LoVo (cell line): ENCODE data around the gene MFSD2B.
A peak's percentile ranks its signal among the peaks of the same experiment; 100 is the strongest.
"Not testable (repeated sequence)": the region's sequence is repeated elsewhere in the genome, so short reads cannot be mapped to it uniquely, and the experiment has no call there.

Experiments used
- DNase-seq: peaks from one replicate; pipeline ENCODE4 v3.0.0-alpha.2; 2016; ENCODE audit warnings: low spot score

MFSD2B gene

GRCh38 chr2:24019729-24020128, 9.8 kb downstream of the MFSD2B start:
- no peak for DNase-seq

DNA sequence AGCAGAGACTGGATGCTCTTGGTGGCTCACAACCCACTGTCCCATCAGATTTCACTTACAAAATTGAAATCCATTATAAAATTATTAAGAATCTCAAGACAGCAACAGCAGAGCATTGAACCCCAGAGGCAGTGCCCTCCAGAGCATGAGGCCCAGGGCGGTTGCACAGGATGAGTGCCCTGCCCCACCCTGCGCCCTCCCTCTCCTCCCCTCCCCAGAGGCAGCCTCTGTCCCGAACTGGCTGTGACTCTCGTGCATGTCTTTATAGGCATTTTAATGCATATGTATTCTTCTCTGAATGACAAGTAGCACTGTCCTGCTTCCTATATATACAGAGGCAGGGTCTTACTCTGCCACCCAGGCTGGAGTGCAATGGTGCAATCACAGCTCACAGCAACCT, 10.4 kb downstream of the MFSD2B start:
- no peak for DNase-seq

- no peak for DNase-seq
These were observed 11.5 kb downstream of the MFSD2B start for GRCh38 chr2:24021122-24021998.

DNA sequence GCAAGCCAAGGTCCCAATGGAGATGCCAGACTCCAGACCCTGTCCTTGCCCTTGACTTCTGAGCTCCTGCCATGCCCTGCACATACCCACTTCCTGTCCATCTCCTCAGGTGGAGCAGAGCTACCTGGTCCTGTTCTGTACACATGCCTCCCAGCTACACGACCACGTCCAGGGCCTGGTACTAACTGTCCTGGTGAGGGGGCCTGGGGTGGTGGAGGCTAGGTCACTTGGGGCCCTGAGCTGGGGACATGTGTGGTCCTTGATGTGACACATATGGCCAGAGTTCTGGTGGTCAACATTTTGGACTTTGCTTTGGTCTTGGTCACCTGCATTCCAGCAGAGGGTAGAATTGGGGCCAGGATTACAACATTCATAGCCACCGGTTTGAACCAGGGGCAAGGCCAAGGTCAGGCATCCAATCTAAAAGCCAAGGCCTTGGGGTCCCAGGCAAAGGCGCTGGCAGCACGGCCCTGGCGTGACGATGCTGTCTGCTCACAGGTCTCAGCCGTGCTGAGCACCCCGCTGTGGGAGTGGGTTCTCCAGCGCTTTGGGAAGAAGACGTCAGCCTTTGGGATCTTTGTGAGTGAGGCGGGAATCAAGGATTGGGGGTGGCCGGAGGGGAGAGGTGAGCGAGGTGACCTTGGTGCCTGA, 12.6 kb downstream of the MFSD2B start:
- no peak for DNase-seq

- DNase-seq = no peak
These were observed 13.2 kb downstream of the MFSD2B start for GRCh38 chr2:24022975-24023575.

DNA sequence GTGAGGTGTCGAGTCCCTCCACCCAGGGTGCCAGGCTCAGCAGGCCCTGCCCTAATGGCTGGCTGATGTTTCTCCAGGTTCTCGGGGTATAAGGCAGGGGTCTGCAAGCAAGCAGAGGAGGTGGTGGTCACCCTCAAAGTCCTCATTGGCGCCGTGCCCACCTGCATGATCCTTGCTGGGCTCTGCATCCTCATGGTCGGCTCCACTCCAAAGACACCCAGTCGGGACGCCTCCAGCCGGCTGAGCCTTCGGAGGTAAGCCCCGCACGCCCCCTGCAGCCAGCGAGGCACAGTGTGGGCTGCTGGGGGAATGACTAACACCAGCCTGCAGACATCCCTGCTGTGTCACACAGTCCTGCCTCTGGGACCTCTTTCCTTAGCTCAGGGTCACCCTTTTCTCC, 14.1 kb downstream of the MFSD2B start:
- no peak for DNase-seq

- no peak for DNase-seq
These were observed 15.2 kb downstream of the MFSD2B start for GRCh38 chr2:24024996-24025663.

DNA sequence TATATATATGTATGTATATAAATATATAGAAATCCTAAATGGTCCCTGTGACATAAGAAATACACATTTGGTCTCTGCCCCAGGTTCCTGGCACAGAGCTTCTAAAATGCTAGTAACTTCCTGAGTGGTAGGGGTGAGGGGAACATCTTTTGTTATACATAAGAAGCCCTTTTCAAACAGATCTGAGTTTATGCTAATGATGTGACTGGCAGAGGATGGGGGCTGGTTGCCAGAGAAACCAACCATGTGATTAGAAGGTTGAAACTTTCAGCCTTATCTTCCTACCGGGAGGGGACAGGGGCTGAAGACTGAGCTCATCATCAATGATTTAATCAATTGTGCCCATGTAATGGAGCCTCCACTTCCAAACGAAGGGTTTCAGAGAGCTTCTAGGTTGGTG, 16.3 kb downstream of the MFSD2B start:
- no peak for DNase-seq

DNA sequence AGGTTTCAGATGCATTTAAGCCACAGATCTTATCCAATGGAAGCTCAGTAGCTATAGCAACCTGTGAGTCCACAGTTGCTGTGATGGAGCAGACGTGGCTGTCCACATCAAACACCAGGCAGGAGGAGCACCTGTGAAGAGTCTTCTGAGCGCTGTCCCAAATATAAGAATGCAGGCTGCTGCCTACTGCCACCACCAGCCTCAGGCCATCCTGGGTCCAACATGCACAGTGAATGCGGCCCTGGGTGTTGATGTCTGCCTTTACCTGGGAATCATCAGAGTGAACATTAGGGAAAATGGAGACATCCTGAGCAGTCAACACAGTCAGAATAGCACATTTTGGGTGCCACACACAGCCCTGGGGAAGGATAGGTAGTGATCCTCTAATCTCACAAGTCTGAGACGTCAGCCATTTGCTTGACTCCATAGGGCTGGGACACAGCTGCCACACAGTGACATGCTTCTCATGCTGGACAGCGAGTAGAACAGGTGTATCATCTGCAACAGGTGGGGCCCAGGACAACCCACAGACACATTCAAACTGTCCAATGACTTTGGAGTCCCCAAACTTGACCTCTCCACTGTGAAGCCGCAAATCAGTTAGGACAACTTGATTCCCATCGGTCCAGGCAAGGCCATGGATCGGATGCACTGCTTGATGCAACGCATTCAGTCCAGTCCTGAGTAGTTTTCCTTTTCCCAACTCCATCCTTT, 29.1 kb downstream of the MFSD2B start:
- no peak for DNase-seq

- no peak for DNase-seq
These were observed 30.6 kb downstream of the MFSD2B start for GRCh38 chr2:24040511-24040910.

DNA sequence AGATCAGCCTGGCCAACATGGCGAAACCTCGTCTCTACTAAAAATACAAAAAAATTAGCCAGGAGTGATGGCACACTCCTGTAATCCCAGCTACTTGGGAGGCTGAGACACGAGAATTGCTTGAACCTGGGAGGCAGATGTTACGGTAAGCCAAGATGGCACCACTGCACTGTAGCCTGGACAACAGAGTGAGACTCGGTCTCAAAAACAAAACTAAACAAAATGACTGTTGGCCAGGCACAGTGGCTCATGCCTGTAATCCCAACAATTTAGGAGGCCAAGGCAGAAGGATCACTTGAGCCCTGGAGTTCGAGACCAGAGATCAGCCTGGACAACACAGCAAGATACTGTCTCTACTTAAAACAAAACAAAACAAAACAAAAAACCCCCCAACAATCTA, 33.2 kb downstream of the MFSD2B start:
- DNase-seq = not testable (repeated sequence)

- no peak for DNase-seq
These were observed 35.9 kb downstream of the MFSD2B start for GRCh38 chr2:24045511-24046508.

GRCh38 chr2:24046599-24046929, 36.7 kb downstream of the MFSD2B start:
- DNase-seq = no peak

- peak; percentile 97 for DNase-seq
These were observed 37.2 kb downstream of the MFSD2B start, which contains the start of gene WDCP for GRCh38 chr2:24046930-24047702. Gene WDCP, minus strand, starts transcription at chr2:24047391. Its CDS starts 7,897 bp downstream, at chr2:24039494.

DNA sequence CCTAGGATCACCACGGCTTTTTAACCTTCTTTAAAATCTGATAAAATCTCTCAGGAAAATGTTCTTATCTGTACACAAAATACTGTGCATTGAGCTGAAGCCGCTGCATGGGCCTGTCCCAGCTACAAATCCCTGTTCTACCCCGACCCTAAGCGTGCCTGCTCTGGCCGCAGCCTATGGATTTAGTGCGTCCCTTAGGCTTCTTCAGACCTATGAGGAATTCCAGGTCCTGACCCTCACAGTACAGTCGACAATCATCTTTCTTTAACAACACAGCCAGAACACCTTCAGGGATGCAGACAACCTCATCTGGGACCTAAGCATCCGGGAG, 37.8 kb downstream of the MFSD2B start:
- DNase-seq = no peak

- DNase-seq = no peak
These were observed 39.0 kb downstream of the MFSD2B start for GRCh38 chr2:24048769-24049484.

GRCh38 chr2:24049485-24050021, 39.7 kb downstream of the MFSD2B start, which contains the start of gene FKBP1B:
Gene FKBP1B, plus strand, starts transcription at chr2:24049741. Its CDS starts 109 bp downstream, at chr2:24049850.
- DNase-seq = peak; percentile 77

- DNase-seq = no peak
These were observed 40.4 kb downstream of the MFSD2B start for GRCh38 chr2:24050041-24050979.
